Activated T-helper 9 cell treated with anti-CD3 and anti-CD28 coated beads, Interleukin-2, amount 50 U/mL, for 16 hours (primary cell): Measurements from ENCODE around the gene KLKB1.

Experiments
- DNase-seq: peaks from one replicate; pipeline ENCODE4 v3.0.0-alpha.2; 2020; ENCODE audit warnings: low read depth

KLKB1 gene

DNA sequence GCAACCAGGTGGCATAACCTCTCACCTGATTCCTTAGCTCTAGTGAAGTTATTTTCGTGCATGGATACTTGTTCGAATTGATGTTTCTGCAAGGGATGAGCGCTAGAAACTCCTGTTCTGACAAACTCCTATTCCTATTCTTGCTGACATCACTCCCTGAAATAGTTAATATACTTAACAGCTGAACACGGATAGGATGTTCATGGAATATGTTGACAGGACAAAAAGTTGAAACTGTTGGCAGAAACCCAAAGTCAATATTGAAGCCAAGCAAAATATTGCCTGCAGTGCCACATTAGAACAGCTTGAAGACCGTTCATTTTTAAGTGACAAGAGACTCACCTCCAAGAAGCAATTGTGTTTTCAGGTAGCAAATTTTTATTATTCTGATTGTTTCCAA is at the start of gene KLKB1:
KLKB1 (plus strand) TSS at position 287 of the 400 bp plus-strand sequence. CDS start 689 bp downstream, outside the sequence.
- DNase-seq: no peak

DNA sequence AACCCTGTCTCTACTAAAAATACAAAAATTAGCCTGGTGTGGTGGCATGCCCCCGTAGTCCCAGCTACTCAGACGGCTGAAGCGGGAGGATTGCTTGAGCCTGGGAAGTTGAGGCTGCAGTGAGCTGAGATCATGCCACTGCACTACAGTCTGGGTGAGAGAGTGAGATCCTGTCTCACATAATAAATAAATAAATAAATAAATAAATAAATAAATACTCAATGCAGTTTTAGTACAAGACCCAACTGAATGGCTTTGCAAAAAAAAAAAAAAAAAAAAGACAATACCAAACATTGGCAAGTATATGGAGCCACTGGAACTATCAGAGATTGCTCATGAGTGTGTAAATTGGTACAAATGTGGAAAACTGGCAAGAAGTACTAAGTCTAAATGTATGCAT is 39.2 kb upstream of the KLKB1 start:
- DNase-seq: no peak

DNA sequence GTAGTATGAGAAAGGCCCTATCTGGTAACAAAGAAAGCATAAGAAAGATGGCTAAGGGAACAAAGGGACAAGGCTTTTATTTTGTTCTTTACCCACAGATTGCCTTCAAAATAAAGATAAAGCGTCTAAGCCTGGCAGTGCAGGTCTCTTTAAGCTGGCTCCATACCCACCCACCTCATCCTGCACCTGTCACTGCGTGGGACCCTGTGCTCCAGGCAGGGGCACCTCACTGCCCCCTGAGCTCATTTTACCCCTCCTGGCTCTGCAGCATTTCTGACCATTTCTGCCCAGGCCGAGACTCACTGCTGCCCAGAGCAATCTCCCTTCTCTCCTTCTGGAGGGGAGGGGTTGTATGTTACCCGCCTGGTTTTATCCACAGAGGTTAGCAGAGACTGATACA is 37.7 kb upstream of the KLKB1 start:
- DNase-seq: no peak

DNA sequence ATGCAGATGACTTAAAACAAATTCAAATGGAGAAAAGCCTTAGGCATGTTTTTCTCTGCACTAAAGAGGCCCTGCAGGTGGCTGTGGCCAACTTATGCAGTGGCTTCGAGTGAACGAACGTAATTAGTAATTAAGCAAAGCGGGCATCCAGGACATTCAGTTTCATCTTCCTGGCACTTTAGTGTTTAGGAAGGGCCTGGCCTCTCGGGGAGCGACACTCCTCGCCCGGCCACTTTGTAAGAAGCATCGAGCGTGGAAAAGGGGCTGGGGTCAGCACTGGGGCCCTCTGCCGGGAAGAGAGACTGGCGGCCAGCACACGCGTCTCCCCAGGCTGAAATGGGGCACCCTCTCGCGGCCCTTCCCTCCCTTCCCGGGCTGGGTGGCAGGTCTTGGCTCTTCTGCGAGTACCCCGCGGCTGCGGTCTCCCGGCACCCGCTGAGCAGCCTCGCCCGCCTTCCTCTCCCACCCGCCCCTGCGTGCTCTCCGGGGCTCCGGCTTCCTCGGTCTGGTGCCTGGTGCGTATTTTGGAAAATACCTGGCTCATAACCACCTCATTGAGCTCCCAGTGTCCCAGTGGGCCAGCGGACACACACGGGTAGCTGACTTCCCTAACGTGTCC is 36.6 kb upstream of the KLKB1 start:
- DNase-seq: peak; percentile 29

DNA sequence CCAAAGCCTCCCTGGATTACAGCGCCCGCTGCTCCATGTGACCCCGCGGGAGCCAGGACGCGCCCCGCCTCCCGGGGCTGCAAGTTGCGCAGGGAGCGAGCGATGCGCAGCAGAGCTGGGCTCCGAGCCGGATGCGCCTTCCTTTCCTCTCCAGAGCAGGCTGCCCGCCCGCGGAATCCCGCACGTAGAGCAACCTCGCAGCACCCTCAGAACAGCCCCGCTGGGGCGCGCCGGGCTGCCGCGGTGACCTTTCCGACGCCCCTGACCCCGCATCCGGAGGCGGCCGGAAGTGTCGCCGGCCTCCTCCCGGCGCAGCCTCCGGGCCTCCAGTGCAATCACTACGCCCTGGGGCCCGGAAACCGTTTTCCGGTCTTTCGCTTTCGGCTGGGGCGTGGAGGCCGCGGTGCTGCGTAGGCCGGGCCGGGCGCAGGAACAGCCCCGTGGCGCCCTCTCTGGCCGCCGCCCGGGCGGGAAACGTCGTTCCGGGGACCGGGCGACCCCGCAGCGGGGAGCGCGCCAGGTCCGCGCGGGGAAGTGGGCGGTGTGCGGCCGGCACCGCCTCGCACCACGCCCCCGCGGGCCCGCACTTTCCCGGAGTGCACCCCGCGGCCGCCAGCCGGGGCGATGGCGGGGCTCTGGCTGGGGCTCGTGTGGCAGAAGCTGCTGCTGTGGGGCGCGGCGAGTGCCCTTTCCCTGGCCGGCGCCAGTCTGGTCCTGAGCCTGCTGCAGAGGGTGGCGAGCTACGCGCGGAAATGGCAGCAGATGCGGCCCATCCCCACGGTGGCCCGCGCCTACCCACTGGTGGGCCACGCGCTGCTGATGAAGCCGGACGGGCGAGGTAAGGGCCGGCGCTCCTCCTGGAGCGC is 35.9 kb upstream of the KLKB1 start, which contains the start of gene CYP4V2:
CYP4V2 (plus strand) TSS at position 368 of the 866 bp plus-strand sequence; CDS start at position 625, 257 bp downstream.
- DNase-seq: peak; percentile 76

DNA sequence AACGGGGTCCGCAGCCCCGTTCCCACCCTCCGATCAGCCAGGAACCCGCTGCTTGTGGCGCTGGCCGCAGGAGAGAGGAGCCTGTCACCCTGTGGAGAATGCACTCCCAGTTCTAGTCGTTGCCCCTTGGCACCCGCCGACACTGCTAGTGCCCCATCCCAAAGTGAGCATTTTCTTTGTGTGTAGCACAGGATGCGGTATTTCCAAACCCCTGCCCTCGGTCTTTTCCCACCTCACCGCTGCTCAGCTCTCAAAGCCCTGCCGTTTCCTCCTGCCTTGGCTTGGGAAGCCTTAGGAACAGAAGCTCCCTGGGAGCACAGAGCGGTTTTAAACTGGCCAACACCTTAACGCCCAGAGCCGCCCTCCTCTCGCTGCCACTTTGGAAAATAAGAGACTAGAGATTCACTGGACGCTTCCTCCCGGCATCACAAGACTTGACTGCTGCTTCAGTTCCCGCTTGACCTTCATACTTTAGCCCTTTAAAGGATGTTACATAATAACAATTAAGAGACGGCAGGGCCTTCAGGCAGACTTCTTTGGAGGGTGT is 35.2 kb upstream of the KLKB1 start:
- DNase-seq: no peak

DNA sequence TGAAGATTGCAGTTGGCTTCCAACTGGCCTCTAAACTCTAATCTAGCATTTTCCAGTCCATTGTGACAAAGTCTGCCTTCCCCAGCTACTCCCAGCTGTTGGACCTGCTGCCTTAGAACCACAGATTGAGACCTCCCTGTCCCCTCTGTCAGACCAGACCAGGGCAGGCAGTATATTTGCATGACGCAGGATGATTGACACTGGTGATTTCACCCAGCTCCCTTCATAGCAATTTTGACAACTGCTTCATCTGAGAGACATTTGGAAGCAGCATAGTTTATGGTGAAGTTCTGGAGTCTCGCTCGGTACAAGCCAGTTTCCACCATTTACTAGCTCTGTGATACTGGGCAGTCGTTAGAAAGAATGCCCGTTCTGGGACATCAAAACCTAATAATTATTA is 33.5 kb upstream of the KLKB1 start:
- no peak for DNase-seq

DNA sequence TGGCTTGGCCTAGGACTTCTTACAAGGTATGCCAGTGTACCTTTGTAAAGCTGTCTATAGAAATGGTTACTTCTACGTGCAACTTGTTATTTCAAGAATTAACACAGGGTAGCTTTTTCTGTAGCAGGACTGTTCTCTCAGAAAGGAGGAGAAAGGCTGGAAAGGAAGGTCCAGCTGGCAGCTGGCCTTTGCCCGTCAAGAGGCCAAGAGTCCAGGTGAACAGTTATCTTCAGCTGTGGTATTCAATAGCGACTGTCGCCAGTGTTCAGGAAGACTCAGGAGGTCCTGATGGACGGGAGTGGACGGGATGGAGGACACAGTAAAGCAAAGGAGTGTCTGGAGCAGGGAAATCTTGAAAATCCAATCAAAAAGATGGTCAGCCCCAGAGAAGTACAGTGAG is 31.2 kb upstream of the KLKB1 start:
- DNase-seq: no peak

DNA sequence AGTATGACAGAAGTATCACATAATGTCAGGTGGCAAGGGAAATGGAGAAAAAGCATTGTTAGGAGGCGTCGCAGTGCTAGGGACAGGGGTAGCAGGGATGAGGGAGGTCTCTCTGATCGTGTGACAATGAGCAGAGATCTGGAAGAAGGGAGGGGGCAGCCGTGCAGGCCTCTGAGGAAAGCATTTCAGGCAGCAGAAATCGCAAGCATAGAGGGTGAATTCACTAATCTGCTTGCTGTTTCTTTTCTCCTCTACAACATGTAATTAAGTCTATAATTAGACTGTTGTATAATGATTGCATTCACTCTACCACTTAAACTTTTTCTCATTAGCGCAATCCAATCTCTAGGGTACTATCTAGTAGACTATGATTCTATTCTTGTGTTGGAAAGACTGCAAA is 26.8 kb upstream of the KLKB1 start:
- no peak for DNase-seq

DNA sequence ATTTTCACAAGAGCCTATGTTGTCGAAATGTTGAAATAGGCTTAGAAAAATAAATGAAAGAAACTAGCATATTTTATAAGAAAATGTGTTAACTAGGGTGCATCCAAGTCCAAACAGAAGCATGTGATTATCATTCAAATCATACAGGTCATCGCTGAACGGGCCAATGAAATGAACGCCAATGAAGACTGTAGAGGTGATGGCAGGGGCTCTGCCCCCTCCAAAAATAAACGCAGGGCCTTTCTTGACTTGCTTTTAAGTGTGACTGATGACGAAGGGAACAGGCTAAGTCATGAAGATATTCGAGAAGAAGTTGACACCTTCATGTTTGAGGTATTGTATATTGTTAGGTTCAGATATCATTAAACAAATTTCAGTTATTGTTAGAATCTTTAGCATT is 26.3 kb upstream of the KLKB1 start:
- no peak for DNase-seq

DNA sequence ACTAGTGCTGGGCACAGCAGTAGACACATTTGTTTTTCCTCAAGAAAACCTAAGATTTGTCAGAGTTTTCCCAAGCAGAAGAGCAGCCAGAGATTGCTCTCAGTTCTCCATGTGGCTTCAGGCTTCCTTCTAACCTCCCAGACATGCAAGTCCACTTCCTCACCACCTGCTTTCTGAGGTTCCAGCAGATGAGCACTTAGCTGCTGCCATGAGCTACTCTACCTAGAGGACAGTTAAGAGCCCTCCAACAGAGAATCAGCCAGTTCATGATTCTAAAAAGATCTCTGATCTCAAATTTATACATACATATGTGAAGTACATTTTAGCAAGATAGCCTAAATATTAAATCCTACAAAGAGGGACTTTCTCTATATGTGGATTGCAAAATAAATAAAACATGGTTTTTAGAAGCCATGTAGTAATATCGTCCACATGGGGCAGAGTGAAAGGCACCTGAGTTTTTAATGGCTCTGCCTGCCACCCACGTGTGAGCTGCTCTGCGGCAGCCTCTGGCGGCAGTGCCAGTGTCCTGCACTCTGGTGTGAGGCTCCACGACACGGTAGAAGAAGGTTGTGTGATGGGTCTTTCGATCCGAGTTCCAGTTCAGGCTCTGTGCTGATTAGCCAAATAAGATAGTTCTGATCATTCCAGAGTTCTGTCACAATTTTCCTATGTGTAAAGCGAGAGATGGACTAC is 25.6 kb upstream of the KLKB1 start:
- peak; percentile 41 for DNase-seq

DNA sequence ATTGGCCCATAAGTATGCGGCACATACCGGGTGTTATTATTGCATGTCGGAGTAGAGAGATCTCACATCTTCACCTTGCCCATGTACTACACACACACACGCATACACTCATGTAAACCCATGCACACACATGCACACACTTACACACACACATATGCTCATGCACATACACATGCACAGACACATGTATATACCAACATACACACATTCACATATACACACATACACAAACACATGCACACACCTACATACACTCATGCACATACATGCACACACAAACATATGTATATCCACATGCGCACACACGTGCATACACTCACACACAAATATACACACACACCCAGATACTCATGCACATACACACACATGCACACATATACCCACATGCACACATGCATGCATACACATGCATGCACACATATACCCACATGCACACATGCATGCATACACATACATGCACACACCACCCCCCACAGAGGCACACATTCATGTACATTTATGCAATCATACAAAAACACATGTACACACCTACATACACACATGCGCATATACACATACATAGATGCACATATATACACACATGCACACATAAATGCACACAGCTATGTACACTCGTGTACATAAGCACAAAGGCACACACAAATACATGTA is 24.7 kb upstream of the KLKB1 start:
- DNase-seq: no peak

DNA sequence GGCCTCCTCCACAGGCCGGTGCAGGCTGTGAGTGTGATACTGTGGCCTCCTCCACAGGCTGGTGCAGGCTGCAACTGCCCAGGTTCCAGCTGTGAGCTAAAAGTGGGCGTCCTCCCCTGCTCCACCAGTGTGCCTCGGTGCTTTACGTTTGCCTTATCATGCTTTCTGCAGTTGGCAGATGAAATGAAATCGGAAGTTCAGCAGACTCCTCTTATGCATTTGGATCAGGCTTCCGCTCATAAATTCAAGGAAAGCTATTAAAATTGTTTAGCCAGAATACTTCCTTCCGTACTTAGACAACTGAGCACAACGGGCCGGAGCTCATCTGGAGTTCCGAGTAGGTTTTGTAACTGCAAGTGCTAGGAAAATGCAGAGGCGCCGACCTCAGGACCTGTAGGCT is 23.9 kb upstream of the KLKB1 start:
- no peak for DNase-seq

DNA sequence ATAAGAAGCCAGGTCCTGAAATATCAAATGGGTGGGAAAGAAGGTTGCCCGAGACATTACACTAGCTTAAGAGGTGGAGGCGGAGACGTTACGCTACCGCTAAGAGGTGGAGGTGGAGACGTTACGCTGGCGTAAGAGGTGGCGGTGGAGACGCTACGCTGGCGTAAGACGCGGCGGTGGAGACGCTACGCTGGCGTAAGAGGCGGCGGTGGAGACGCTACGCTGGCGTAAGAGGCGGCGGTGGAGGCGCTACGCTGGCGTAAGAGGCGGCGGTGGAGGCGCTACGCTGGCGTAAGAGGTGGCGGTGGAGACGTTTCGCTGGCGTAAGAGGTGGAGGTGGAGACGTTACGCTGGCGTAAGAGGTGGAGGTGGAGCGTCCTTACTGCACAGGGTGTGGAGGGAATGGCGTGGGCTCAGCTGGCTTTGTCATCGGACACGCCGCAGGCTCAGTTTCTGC is 23.2 kb upstream of the KLKB1 start:
- no peak for DNase-seq

DNA sequence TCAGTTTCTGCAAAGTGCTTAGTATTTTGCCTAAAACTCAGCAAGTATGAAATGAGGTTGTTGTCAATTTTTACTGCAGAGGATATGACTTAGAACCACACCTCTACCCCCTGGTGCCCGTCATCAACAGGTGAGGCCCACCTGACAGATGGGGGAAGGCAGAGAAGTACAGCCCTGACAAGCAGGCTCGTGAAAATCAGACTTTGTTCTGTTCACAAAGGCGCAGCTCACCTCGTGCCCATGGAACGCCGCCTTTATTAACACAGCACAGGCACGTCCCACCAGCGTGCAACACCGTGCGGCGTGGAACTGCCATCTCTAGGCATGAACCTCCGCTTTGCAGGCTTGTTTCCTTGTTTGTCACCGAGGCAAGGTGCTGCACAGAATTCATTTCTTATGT is 22.6 kb upstream of the KLKB1 start:
- DNase-seq: no peak

DNA sequence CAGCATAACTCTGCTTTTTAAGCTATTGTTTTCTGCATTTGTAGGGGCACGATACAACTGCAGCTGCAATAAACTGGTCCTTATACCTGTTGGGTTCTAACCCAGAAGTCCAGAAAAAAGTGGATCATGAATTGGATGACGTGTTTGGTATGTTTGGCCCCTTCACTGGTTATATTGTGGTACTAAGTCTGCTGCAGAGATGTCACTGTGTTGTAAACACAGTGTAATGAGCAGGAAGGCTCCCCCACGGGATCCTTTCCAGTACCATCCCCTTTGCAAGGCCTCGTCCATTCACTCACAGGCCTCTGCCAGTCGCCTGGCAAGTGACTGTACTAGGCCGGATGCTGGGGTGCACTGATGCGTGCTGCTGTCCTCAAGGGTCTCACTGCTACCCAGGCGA is 22.2 kb upstream of the KLKB1 start:
- no peak for DNase-seq

DNA sequence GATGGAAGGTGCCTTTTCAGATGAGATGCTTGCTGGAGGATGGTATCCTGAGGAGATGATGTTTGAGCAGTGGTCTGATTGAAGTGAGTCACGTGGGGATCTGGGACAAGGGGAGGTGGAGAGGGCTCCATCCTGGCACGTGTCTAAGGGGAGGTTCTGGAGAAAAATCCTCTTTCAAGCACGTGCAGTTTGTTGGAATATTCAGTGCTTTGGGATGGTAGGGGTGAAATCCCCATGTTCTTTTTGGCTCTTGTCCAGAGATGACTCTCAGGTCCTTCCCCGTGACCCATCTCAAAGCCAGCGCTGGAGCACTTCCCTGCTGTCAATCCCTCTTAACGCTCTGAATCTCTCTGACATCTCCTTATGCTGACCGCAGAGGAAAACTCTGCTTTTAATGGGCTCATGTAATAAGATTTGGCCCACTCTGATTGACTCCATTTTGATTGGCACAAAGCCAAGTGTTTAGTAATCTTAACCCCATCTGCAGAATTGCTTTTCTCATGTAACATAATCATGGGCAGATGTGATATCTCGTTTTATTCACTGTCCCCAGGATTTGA is 10.8 kb upstream of the KLKB1 start:
- no peak for DNase-seq

DNA sequence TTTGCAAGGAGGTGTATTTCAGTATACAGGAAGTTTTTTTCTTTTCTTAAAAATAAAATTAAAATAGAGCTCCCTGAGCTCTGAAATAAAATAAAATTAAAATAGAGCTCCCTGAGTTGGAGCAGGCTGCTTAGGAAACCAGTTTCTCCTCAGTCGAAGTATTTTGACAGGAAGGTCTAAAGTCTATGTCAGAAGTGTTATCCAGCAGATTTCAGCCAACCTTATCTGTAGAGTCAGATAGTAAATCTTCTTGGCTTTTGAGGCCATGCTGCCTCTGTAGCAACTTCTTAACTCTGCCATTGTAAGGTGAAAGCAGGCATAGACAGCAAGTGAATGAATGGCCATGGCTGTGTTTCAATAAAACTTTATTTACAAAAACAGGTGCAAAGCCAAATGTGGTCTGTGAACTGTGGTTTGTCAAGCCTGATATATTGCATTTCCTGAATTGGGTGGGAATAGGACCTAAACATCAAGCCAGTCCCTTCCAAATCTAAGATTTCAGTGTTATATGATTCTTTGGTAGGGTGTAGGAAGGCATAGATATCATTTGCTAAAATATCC is 9.5 kb upstream of the KLKB1 start:
- no peak for DNase-seq

DNA sequence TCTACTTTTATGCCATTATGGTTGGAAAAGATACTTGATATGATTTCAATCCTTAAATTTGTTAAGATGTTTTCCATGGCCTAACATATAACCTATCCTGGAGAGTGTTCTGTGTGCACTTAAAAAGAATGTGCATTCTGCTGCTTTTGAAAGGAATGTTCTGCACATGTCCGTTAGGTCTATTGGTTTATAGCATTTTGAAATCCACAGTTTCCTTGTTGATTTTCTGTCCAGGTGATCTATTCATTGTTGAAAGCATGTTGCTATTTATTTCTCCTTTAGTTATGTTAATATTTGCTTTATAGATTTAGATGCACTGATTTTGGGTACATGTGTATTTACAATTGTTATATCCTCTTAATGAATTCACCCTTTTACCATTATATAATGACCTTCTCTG is 5.7 kb upstream of the KLKB1 start:
- DNase-seq: no peak

DNA sequence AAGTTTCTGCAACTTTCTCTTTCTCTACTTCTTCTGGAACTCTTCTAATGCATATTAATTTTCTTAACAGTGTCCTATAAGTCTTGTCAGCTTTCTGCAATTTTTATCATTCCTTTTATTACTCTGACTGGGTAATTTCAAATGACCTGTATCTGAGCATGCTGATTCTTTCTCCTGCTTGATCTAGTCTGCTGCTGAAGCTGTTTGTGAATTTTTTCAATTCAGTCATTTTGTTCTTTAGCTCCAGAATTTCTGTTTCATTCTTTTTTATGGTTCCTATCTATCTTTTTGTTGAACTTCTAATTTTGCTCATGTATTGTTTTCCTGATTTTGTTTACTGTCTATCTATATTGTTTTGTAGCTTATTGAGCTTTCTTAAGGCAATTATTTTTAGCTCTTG is 1.5 kb upstream of the KLKB1 start:
- no peak for DNase-seq

DNA sequence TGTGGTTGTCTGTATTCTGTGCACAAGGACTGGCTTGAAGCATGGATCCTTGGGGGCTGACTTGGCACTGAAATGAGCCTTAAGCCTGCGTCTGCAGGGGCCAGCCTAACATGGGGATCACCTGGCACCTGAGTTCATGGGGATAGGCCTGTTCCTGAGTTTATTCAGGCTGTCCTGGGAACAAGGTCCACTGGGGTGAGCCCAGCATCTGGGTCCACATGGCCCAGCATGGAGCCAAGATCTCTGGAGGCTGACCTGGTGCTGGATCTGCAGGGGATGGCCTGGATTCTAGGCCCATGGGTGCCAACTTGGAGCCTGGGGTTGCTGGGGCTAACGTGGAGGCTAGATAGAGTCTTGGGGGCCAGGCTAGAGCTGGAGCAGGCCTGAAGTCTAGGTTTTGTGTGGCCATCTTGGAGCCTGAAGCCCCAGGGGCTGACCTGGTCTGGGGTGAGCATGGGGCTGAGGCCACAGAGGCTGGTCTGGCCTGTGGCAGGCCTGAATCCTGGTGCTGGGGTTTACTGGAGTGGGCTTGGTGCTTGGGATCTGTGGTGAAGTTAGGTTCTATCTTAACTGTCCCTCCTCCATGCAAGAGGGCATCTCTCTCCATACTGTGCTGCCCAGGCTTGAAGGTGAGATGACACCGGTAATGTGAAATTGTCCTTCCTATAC is 652 bp upstream of the KLKB1 start:
- no peak for DNase-seq
